HG03064 (cell line): ENCODE measurements around the gene TMEM109.

Experiments used
- ATAC-seq: cut with Tn5 transposase; IDR thresholded peaks from one replicate; pipeline ENCODE4 v1.9.1; 2021; ENCODE audit warnings: low read depth; ENCODE audit not compliant: unreplicated experiment

The TMEM109 gene, protein sequence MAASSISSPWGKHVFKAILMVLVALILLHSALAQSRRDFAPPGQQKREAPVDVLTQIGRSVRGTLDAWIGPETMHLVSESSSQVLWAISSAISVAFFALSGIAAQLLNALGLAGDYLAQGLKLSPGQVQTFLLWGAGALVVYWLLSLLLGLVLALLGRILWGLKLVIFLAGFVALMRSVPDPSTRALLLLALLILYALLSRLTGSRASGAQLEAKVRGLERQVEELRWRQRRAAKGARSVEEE

DNA sequence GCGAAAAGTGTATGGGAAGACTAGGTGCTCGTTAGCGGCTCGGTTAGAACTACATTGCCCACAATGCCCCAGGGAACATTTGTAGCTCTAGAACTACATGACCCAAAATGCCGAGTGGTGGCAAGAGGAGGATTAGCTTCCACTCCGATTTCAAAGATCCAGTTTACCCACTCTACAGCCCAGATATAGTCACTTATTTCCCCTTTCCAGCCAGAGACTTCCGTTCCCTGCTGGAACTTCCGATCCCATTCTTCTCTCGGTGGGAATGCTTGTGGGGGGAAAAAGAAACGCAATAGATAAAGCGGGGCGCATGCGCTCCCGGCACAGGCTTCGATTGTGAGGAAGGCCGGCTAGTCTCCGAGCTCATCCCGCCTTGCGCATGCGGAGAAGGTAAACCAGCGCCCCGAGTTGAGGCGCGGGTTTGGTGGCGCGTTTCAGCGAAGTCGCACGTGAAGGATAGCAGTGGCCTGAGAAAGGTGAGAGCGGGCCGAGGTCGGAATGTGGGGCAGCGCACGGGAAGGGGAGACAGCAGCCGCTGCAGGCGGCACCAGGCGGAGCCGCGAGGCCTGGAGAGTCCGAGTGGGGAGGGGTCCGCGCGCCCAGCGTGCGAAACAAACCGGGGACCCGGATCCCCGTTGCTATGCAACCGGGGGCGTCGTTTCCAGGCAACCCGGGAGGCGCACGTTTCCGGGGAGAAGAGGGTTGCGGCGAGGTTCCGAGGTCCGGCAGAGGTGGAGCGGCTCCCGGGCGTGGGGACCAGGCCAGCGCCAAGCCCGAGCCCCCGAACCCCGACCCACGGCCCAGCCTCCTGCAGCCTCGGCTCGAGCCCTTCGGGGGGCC is at the start of gene TMEM109:
Gene TMEM109 (plus strand): TSS at position 366 of the 840 bp plus-strand sequence. CDS start 5,536 bp downstream, outside the sequence.
- peak; percentile 40 for ATAC-seq

DNA sequence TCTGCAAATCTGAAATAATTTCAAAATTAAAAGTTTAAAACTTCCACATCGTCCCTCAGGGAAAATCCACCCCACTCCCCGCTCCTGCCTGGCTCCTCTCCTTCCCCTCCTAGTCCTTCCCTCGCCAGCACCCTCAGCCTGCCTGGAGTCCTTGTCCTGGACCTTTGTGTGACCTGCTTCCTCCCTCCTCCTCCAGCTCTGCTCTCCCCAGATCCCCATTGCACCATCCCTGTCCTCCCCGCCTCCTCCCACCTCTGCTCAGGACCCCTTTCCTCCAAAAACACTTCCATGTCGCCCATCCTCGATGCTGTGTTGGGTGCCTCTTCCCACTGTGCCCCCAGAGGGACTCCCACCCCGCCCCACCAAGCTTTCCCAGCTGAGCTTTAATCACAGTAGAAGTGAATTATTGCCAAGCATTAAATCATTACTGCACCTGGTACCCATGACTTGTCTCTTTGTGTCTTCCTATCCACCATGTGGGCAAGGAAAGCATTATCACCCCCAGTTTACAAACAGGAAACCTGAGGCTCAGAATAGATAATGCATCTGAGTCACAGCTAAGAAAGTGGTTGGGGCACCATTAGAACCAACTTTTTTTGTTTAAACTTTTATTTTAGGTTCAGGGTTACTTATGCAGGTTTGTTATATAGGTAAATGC is 49.0 kb upstream of the TMEM109 start:
- ATAC-seq = no peak

DNA sequence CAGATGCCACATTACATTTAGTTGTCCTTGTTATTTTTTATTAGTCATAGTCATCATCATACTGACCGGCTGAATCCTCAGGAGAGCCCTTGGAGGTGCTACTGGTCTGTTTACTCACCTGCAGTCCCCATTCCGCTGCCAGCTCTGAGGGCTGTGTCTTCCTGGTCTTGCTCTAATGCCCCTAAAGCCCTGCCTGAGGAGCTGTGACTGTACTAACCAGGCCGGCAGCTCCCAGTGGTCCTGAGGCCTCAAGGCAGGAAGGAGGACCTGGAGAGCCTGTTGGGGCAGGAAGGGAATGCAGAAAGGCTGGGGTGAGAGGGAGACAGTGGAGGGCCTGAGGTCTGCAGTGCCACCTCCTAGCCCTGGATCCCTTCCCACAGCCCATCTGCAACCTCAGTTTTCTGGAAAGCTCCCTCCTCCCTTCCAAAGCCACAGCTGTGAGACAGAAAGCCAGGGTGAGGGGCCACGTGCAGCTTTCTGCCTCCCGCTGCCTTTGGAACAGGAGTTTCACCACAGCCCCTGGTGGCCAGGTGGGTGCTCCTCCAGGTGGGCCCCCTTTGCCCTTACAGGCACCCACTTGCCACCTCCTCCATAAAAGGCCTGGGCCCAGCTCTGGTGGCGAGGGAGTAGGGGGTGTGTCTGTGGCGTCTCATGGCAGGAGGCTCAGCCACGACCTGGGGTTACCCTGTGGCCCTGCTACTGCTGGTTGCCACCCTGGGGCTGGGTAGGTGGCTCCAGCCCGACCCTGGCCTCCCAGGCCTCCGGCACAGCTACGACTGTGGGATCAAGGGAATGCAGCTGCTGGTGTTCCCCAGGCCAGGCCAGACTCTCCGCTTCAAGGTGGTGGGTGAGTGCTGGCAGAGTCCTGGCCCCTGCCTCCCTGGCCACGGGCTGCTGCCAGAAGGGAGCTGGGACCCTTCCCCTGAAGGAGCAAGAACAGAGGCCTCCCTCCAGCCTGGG is 46.8 kb upstream of the TMEM109 start, which contains the start of gene ZP1:
Gene ZP1 (plus strand): TSS at position 632 of the 960 bp plus-strand sequence. CDS start 20 bp downstream, at position 652.
- no peak for ATAC-seq

DNA sequence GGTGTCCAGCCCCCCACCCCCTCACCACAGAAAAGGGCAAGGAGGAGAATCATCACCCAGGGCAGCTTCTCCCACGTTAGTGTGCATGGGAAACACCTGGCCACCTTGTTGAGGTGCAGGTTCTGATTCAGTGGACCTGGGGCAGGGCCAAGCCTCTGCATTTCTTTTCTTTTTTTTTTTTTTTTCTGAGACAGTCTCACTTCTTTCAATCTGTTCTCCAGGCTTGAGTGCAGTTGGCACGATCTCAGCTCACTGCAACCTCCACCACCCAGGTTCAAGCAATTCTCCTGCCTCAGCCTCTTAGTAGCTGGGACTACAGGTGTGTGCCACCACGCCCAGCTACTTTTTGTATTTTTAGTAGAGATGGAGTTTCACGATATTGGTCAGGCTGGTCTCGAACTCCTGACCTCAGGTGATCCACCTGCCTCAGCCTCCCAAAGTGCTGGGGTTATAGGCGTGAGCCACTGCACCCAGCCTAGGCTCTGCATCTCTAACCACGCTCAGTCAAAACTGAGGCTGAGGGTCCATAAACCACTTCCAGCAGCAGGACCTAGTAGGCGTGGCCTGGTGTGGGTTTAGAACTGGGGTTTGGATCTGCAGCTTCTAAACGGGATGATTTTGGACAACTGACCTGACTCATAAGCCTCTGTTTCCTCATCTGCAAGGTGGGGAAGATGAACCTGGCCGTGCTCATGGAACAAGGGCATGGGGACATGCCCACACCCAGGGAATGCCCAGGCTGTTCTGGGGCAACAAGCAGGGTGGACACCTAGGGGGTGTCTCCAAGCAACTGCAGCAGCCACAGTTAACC is 45.9 kb upstream of the TMEM109 start:
- ATAC-seq = no peak

DNA sequence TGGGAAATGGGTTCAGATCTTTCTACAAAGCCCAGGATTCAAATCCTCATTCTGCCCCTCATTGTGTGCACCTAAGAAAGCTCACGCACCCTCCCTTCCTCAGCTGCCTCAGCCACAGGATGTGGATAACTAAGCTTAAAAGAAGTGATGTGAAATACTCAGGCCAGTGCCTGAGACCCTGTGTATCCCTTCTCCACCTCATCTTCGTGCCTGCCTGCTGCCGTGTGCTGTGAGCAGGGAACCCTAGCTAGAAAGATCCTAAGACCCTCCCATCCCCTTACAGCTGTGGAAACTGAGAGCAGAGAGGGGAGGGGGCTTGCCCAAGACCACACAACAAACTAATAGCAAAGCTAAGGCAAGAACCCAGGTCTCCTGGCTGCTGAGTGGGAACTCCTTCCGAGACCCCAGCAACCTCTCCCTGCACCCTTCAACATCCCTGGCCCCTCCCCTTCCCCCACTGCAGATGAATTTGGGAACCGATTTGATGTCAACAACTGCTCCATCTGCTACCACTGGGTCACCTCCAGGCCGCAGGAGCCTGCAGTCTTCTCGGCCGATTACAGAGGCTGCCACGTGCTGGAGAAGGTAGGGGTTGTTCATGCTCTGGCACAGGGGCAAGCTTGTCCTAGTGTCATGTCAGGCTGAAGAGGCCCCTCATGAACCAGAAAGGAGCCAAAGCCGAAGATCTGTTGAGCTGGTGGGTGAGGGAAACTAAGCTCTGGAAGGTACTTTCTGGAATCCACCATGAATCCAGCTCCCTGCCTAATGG is 45.1 kb upstream of the TMEM109 start:
- no peak for ATAC-seq

DNA sequence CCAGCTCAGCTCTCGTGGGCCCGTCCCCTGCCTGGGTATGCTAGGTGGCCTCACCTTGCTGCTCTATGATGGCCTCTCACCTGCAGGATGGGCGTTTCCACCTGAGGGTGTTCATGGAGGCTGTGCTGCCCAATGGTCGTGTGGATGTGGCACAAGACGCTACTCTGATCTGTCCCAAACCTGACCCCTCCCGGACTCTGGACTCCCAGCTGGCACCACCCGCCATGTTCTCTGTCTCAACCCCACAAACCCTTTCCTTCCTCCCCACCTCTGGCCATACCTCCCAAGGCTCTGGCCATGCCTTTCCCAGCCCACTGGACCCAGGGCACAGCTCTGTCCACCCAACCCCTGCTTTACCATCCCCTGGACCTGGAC is 44.5 kb upstream of the TMEM109 start:
- ATAC-seq = no peak

DNA sequence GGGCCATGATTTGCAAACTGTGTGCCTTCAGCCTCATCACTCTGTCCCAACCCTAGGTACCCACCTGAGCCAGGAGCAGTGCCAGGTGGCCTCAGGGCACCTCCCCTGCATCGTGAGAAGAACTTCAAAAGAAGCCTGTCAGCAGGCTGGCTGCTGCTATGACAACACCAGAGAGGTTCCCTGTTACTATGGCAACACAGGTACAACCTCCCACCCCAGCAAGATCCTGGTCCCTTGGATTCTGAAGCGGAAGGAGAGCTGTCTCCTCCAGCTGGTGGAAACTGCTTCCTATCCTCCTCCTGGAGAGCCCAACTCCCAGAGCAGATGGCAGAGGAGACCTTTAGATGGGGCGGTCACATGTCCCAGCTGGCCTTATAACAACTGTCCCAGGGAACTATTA is 43.7 kb upstream of the TMEM109 start:
- no peak for ATAC-seq

DNA sequence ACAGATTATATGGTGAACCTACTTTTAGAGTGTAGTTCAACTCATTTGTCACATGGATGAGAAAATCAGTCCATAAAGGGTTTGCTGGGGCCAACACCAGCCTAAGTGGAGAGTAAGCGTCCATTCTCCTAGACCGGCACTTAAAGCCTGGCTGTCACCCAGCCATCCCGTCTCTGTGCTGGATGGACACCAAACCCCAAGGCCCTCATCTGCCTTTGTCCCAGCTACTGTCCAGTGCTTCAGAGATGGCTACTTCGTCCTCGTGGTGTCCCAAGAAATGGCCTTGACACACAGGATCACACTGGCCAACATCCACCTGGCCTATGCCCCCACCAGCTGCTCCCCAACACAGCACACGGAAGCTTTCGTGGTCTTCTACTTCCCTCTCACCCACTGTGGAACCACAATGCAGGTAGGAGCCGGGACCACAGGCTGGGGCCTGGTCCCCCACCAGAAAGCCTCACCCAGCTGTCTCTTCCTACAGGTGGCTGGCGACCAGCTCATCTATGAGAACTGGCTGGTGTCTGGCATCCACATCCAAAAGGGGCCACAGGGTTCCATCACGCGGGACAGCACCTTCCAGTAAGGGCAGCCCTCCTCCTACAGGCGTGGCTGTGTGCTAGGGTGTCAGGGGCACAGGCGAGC is 43.1 kb upstream of the TMEM109 start:
- ATAC-seq = no peak

DNA sequence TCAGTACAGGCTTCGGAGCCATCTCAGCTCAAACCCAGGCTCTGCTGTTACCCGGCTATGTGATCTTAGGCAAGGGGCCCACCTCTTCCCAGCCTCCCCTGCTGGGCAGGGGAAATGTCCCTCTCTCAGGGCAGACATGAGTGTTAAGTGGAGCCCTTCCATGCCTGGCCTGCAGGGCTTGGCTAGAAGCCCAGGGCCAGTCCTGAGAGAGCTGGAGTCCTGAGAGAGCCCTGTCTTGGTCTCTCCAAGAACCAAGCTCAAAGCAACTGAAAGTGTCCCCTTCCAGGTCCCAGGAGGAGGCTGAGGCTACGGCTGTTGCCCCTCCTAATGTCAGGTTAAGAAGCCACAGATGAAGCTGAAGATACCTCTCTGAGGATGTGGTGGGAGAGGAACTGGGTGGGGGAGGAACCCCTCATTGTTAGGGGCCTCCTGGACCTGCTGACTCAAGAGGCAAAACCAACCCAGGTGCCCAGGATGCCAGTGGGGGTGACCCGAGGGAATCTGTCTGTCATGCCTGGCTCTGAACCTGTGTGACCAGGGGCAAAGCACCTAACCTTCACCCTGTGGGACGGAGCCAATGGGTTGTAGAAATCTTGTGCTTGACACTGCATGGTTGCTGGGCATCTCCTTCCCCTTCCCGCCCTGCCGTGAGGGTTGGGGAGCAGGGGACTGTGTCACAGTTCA is 42.4 kb upstream of the TMEM109 start:
- no peak for ATAC-seq

DNA sequence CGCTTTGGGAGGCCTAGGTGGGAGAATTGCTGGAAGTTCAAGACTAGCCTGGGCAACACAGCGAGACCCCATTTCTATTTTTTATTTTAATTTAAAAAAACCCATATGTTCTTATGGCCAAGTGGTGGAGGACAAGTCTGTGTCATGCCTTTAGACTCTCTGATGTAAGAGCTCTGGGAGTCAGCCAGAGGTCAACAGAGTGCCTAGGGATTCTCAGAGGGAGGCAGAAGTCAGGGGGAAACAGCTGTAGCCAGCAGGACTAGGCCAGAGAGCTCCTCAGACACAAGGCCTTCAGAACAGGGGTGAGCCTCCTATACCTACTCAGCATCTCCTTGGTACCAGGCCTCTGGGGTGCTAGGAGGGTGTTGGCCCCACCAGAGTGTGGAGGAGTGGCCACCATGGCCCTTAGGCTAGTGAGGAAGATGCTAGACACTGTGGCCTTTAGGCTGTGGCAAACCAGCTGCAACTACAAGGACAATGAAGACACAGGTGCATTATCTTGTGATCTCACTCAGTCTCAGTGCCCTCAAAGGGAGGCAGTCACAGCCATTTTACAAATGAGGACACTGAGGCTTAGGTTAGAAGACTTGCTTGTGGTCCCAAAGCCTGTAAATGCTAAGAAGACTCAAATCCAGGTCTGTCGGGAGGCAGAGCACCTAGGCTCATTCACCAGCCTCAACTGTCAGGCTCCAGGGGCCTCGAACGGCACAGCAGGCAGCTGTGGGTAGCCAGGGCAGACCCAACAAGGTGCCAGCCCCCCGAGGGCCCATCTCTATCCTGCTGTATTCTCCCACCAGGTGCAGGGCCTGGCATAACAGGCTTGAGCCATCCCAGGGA is 41.6 kb upstream of the TMEM109 start:
- no peak for ATAC-seq

DNA sequence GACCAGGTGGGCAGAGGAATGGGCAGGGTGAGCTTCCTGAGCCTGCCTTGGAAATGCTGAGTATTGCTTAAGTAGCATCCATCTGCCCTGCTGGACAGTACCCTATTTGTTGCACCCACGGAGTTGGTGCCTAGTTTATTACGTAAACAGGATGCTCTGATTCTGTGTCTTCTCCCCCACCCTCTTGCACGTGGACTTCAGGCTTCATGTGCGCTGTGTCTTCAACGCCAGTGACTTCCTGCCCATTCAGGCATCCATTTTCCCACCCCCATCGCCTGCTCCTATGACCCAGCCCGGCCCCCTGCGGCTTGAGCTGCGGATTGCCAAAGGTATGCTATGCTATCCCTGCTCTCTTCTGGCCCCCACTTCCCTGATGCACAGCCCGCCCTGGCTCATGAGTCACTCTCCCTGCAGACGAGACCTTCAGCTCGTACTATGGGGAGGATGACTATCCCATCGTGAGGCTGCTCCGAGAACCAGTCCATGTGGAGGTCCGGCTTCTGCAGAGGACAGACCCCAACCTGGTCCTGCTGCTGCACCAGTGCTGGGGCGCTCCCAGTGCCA is 40.9 kb upstream of the TMEM109 start:
- no peak for ATAC-seq

DNA sequence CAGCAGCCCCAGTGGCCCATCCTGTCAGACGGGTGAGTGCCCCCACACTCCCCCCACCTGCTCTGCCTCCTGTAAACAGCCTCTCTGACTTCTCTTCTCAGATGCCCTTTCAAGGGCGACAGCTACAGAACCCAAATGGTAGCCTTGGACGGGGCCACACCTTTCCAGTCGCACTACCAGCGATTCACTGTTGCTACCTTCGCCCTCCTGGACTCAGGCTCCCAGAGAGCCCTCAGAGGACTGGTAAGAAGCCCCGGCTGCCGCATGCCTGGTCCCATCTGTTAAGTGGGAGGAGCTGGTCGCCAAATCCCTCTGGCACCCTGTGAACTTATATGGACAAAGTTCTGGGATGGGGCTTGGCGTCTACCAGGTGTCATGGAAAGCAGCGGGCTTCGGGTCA is 40.4 kb upstream of the TMEM109 start:
- no peak for ATAC-seq

DNA sequence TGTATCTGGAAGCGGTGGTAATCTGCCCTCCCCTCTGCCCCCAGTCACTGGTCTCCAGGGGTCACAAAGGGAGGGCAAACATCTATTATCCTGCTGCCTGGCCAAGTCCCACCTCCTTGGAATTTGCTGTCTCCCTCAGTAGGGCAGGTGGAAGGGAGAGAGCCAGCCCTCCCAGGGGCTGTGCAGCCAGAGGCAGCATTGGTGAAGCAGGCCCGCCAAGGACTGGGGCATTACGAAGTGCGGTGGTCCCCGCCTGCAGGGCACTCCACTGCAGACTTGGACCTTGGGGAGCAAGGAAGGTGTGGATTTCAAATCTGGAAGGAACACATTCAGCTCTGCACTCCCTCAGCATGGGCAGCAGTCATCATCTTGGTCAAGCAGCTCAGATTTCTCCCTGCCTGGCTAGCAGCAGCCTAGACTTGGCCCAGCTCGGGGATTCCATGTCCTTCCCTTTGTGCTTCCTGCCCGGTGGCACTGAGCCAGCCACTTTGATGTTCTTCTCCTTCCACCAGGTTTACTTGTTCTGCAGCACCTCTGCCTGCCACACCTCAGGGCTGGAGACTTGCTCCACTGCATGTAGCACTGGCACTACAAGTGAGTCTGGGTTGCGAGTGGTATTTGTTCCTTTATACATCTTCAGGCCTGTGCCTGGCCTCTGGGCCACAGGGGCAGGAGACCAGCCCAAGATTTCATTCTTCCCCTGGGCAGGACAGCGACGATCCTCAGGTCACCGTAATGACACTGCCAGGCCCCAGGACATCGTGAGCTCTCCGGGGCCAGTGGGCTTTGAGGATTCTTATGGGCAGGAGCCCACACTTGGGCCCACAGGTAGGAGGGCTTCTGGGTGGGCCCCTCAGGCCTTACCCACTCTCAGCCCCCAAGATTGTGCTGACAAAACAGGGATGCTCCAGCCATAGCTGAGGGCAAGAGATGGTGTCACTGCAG is 39.3 kb upstream of the TMEM109 start:
- ATAC-seq = no peak

DNA sequence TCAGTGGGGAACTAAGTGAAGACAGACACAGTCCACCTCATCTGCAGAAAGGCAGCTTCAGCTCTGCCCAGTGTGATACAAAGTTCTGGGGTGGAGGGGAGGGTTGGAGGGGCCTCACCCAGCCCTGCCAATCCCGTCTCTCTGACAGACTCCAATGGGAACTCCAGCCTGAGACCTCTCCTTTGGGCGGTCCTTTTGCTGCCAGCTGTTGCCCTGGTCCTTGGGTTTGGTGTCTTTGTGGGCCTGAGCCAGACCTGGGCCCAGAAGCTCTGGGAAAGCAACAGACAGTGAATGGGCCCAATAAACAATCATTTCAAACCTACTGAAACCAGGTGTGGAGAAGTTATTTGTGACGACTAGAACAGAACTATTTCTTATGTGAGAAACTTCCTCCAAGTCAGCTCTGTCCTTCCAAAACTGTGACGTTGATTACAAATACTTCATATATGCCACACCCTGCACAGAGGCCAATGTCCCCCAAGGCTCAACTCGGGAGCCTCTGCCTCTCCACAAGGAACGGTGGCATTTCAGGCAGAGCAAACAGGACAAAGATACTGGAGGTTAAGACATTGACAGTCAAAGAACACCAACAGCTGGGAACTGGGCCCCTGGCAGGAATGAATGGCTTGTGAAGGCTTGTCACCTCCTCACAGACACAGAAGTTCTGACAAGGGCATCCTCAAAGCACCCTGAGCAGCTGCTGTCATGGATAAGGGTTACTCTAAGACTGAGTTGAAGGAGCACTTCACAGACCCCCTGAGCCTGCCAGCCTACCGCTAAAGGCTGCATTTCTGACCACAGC is 38.4 kb upstream of the TMEM109 start:
- ATAC-seq = no peak

DNA sequence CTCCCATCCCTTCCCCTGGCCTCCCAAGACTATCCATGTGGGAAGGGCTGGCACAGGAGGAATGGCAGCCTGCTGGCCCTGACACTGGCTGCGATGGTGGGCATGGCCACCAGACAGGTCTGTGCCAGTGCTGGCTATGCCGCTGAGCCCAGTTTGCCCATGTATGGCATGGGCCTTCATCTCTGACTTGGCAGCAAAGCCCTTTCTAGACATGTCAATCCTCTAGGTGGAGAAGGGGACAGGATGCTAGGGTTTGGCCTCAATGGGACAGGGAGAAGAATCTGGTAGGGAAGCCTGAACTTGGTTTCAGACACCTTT is 37.8 kb upstream of the TMEM109 start:
- no peak for ATAC-seq
